Measurements from ENCODE around the gene ZSCAN10. TPM values are rescaled to one million over a fixed set of nuclear protein-coding genes. Genes with fewer than 3 reads are reported as not detected.
"Not testable (repeated sequence)": the region's sequence is repeated elsewhere in the genome, so short reads cannot be mapped to it uniquely, and the experiment has no call there.

ZSCAN10 gene
- total RNA-seq, 1 experiment from 2014 or later, result not detected

DNA sequence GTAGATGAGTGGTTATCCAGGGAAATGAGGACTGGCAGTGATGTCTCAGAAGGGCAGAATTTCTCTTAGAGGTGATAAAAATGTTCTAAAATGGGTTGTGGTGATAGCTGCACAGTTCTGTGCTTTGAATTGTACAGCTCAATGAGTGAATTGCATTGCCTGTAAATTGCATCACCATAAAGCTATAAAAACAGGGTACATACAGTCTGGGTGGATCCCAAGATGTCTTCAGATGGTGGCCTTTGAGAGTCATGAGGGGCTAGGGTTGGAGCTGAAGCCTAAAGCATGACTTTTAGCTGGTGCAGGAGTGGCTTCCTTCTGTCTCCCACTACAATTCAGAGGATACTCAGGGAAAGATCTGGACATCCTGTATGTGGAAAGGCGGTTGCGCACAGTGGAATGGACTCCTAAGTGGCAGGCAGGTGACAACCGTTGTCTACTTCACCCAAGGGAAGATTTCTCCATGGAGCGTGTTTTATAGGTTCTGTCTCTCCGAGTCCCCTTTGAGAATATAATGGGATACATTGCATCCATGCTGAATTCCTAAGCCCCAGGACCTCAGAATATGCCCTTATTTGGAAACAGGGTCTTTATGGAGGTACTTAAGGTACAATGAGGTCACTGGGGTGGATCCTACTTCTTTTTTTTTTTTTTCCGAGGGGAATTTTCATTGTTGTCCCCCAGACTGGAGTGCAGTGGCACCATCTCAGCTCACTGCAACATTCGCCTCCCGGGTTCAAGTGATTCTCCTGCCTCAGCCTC is 35.3 kb downstream of the ZSCAN10 start:
- DNase-seq (ENCODE audit: low read depth), result no peak

GRCh38 chr16:3062553-3062952 is 36.5 kb downstream of the ZSCAN10 start:
- no peak for DNase-seq (ENCODE audit: low read depth)

- DNase-seq (ENCODE audit: low read depth), result no peak
These were observed 38.6 kb downstream of the ZSCAN10 start for GRCh38 chr16:3060339-3061127.

DNA sequence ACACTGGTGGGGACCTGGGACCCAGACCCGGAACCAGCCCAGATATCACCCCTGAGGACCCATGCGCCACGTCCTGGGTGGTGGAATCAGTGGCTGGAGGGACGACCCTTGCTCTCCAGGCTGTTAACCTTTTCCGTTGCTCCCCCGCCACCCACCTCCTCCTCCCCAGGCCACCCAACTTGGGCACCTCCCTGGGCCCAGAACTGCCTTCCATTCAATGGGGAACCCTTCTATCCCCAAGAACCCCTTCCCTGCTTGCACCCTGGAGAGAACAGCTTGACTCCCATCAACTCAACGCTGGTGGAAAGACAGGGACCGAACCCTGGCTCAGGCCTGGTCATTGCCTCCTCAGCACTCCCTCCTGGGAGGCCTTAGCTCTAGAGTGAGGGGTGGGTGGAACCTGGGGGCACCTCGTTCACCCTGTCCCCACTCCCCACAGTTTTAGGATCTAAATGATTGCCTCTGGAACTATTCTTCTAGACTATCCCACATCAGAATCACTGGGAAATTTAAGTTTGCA is 39.3 kb downstream of the ZSCAN10 start:
- DNase-seq (ENCODE audit: low read depth), result no peak

DNA sequence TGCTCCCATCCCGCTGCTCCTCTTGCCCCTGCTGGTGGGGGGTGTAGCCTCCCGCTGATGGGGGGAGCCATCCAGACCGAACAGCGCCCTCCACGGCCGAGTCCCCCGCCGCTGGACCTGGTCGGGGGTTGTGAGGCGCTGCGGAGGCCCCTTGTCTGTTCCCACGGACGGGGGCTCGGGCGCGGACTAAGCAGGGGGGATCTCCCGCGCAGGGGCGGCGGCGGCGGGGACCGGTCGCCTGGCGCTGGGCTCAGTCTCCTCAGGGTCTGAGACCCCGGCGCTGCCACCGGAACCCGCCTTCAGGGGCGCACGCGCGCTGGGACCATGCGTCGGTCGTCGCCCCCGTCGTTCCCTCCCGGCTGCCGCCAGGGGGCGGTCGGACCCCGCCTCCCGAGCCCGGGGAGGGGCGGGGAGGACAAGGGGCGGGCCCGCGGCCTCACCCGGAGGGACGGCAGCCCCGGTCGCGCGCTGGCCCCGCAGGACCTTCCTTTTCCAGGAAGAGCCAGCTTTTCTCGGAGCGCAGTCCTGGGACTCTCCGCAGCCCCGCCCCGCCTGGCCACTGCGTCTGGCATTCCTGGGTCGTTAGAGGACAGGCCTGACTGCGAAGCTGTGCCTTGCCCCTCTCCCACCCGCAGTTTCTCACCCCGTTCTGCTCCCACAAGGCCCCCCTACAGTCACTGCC is 39.9 kb downstream of the ZSCAN10 start:
- peak; percentile 90 for DNase-seq (ENCODE audit: low read depth)

- DNase-seq (ENCODE audit: low read depth), result peak; percentile 55
These were observed 40.7 kb downstream of the ZSCAN10 start for GRCh38 chr16:3058139-3059030.

GRCh38 chr16:3057181-3058138 is 41.6 kb downstream of the ZSCAN10 start:
- DNase-seq (ENCODE audit: low read depth), result no peak

- DNase-seq (ENCODE audit: low read depth), result no peak
These were observed 42.5 kb downstream of the ZSCAN10 start for GRCh38 chr16:3056336-3057180.

DNA sequence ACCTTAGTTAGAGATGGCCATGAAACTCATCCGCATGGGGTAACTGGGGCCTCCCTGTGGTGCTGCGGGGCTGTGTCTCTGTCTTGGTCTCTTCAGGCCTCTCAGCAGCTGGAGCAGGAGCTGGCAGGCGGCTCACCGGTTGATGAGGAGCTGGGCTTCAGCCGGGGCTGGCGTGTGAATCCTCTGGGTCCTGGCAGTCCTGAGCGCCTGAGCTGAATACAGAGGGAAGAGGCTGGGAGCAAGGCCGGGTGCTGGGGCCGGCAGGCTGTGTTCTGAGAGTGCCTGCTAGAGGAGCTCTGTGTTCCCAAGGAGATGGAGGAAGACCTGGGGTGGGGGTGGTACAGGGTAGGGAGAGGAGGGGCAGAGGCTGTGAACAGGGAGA is 43.4 kb downstream of the ZSCAN10 start:
- DNase-seq (ENCODE audit: low read depth), result not testable (repeated sequence)

DNA sequence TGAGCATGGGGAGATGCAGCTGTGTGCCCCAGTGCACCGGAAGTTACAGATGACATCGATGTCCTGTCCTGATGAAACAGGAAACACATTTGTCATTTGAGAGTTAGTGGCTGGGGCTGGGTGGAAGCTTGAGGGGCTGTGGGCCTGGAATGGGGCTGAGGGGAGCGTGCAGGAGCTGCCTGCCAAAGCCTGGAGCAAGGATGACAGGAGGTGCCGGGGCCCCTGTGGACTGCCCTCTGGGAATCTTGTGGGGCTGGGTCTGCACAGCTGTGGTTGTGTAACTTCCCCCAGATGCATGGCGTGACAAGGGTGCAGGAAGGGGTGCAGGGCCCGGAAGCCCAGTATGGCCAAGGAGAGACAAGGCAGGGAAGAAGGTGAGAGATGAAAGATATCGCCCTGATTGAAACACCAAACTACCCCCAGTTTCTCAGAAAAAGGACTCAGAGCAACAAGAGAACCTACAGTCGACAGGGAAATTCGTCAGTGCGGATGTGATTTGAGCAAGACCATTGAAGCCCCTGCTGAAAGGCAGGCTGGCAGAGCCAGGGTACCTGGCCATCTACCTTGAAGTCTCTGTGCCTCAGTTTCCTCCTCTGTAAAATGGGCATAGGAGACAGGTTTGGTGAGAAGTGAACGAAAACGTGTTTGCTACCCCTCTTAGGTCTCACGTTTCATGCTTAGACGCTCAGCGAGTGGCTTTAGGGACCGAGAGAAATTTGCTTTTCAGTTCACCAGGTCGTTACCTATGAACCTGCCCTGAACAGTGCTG is 43.9 kb downstream of the ZSCAN10 start:
- no peak for DNase-seq (ENCODE audit: low read depth)

DNA sequence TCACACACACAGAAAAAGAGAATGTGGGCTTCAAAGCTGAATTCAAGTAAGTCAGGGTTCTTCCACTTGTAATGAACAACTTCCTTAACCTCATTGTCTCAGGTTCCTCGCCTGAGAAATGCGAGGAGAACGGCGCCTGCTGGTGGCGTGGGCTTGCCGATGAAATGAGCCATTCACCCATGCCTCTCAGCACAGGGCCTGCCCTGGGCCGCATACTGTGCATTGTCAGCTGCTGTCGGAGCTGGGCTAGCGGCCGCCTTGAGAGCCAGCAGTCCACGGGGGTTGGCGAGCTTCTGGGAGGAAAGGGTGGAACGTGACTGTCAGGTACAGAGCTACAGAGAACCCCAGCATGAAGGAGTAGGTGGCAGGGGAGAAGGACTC is 45.8 kb downstream of the ZSCAN10 start:
- not testable (repeated sequence) for DNase-seq (ENCODE audit: low read depth)

- DNase-seq (ENCODE audit: low read depth), result not testable (repeated sequence)
These were observed 46.3 kb downstream of the ZSCAN10 start for GRCh38 chr16:3052571-3053329.

- DNase-seq (ENCODE audit: low read depth), result no peak
These were observed 47.6 kb downstream of the ZSCAN10 start for GRCh38 chr16:3051494-3051893.

GRCh38 chr16:3051009-3051408 is 48.1 kb downstream of the ZSCAN10 start:
- DNase-seq (ENCODE audit: low read depth), result no peak

DNA sequence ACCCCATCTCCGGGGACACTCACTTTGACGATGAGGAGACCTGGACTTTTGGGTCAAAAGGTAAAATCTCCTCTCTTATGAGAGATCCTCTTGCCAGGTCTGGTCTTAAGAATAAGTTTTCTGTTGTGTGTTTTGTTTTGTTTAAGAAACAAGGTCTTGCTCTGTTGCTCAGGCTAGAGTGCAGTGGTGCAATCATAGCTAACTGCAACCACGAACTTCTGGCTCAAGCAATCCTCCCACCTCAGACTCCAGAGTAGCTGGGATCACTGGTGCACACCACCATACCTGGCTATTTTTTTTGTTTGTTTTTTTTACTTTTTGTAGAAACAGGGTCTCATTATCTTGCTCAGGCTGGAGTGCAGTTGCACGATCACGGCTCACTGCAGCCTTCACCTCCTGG is 48.6 kb downstream of the ZSCAN10 start:
- no peak for DNase-seq (ENCODE audit: low read depth)

GRCh38 chr16:3049921-3050481 is 49.1 kb downstream of the ZSCAN10 start:
- DNase-seq (ENCODE audit: low read depth), result no peak

DNA sequence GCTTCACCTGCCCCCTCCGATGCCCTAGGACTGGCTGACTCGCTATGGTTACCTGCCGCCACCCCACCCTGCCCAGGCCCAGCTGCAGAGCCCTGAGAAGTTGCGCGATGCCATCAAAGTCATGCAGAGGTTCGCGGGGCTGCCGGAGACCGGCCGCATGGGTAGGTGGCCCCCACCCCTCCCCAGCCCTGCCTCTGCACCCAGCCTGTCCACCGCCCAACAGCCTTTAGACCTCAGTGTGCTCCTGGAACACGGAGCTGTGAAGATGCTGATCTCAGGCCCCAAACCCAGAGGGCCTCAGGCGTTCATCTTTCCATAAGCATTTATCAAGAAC is 51.7 kb downstream of the ZSCAN10 start:
- no peak for DNase-seq (ENCODE audit: low read depth)

All from Daoy (cell line).